Measurements from ENCODE around the gene ENTREP1. TPM values are rescaled to one million over a fixed set of nuclear protein-coding genes. Genes with fewer than 3 reads are reported as not detected.

The ENTREP1 gene
- total RNA-seq, 1 experiment from 2014 or later: 21.3 TPM

GRCh38 chr9:69427286-69427685, 102.3 kb downstream of the ENTREP1 start:
- no peak overlapping the region for H3K4me3 Mint-ChIP-seq
- Histone ChIP-seq H3K4ac (ENCODE audit: low read depth, low read length) (no peak overlapping the region), H3K9me3 (ENCODE audit: control insufficient read depth, low read depth, low read length) (no peaks in the 10 kb centered on the region), H4K5ac (ENCODE audit: insufficient read length, low read depth, low read length) (no peak overlapping the region), H3K4me1 (ENCODE audit: insufficient read depth, low read length) (no peaks in the 10 kb centered on the region), H3K23me2 (ENCODE audit: insufficient read length, low read depth, low read length, poor library complexity, severe bottlenecking) (no peaks in the 10 kb centered on the region), H2BK15ac (ENCODE audit: low read depth, low read length) (no peak overlapping the region), H2BK120ac (ENCODE audit: low read depth, low read length, poor library complexity, severe bottlenecking) (no peak overlapping the region), H3K9ac (ENCODE audit: extremely low read depth, insufficient read length, low read length) (no peak overlapping the region), H3K14ac (ENCODE audit: insufficient read depth, low read length) (no peak overlapping the region), H4K8ac (replicated peaks; ENCODE audit: insufficient read length, low read depth, low read length) (no peak overlapping the region), H3K56ac (ENCODE audit: insufficient read length, low read depth, low read length) (no peak overlapping the region), H3T11ph (ENCODE audit: low read length) (no peak overlapping the region), H2AK5ac (ENCODE audit: insufficient read length, low read length) (no peak overlapping the region), H2BK5ac (ENCODE audit: insufficient read length, low read length) (no peak overlapping the region), H2BK20ac (ENCODE audit: low read depth, low read length, poor library complexity, severe bottlenecking) (no peak overlapping the region), H3K27ac (ENCODE audit: insufficient read length, low read depth, low read length) (no peak overlapping the region), H3K23ac (ENCODE audit: insufficient read length, low read depth, low read length) (no peak overlapping the region), H4K20me1 (ENCODE audit: control insufficient read depth, insufficient read depth, insufficient read length) (no peaks in the 10 kb centered on the region), H4K91ac (ENCODE audit: insufficient read length, low read depth, low read length) (no peak overlapping the region), H3K4me2 (ENCODE audit: insufficient read depth, insufficient read length, low read length) (no peak overlapping the region), H3K79me2 (ENCODE audit: insufficient read depth, low read length) (no peaks in the 10 kb centered on the region), H2AFZ (ENCODE audit: low read length) (no peak overlapping the region), H3K27me3 (ENCODE audit: insufficient read depth, low read length) (no peaks in the 10 kb centered on the region), H2BK12ac (ENCODE audit: insufficient read length, low read depth, low read length) (no peak overlapping the region), H3K18ac (ENCODE audit: insufficient read length, low read depth, low read length) (no peak overlapping the region), H3K79me1 (ENCODE audit: insufficient read depth, low read depth, low read length, poor library complexity, severe bottlenecking) (no peaks in the 10 kb centered on the region)
- no peak for TF ChIP-seq CTCF (conservative IDR thresholded peaks at IDR 0.05)
- peaks cover 9 to 14% (median 12%) of the 10 kb centered on the region in 3 experiments; a peak in 6 of 7 replicates for H3K36me3 Mint-ChIP-seq (ENCODE audit: insufficient read depth in 1 of 3, low read depth in 3 of 3)
- H3K4me1 Mint-ChIP-seq: peaks cover 2 to 14% of the 10 kb centered on the region in 2 experiments; a peak in 2 of 4 replicates
- H3K27me3 Mint-ChIP-seq (ENCODE audit: low read depth): no peaks in the 10 kb centered on the region
- H3K27ac Mint-ChIP-seq: no peak overlapping the region
- WGBS (ENCODE audit: extremely low coverage, insufficient read length, low lambda C conversion rate): no CpG with 5 or more reads among the region's 4 CpGs
- H3K9me3 Mint-ChIP-seq: peaks cover 12 to 13% of the 10 kb centered on the region in 2 experiments
- no peak for DNase-seq
